GM23338 (cell line): ENCODE measurements around the gene RPTOR. TPM values are rescaled to one million over a fixed set of nuclear protein-coding genes. Genes with fewer than 3 reads are reported as not detected.

Source experiments
- ATAC-seq: fragments of 200-7000 bp; cut with Tn5 transposase; 3 replicates; pipeline ENCODE4 v1.9.1; 2020
- DNase-seq: peaks from one replicate; pipeline ENCODE4 v3.0.0-alpha.2; 2015; ENCODE audit warnings: low spot score
- H2AFZ ChIP-seq: fragments of 200-600 bp; sonication (generic); 2 replicates; pipeline ENCODE4 v1.8.0; 2016; ENCODE audit warnings: antibody characterized with exemption, mild to moderate bottlenecking, moderate library complexity
- H3F3A ChIP-seq: fragments of 200-600 bp; sonication (generic); replicated peaks from 2 replicates; pipeline ENCODE4 v1.8.0; 2017; ENCODE audit warnings: antibody characterized with exemption, mixed run types, low read depth
- H3K27ac ChIP-seq: fragments of 200-600 bp; sonication (generic); 2 replicates; pipeline ENCODE4 v1.6.1; 2016; ENCODE audit warnings: low read depth
- H3K27me3 ChIP-seq: fragments of 200-600 bp; sonication (generic); 2 replicates; pipeline ENCODE4 v1.8.0; 2016; ENCODE audit warnings: mild to moderate bottlenecking, mixed run types, moderate library complexity; ENCODE audit not compliant: insufficient read depth
- H3K36me3 ChIP-seq: fragments of 200-600 bp; sonication (generic); 2 replicates; pipeline ENCODE4 v1.8.0; 2016; ENCODE audit warnings: mild to moderate bottlenecking; ENCODE audit not compliant: insufficient read depth
- H3K4me1 ChIP-seq: fragments of 200-600 bp; sonication (generic); 2 replicates; pipeline ENCODE4 v1.8.0; 2016; ENCODE audit warnings: mild to moderate bottlenecking, moderate library complexity; ENCODE audit not compliant: insufficient read depth
- H3K4me2 ChIP-seq: fragments of 200-600 bp; sonication (generic); 2 replicates; pipeline ENCODE4 v1.7.1; 2017; ENCODE audit warnings: mixed run types
- H3K4me3 ChIP-seq: fragments of 200-600 bp; sonication (generic); 2 replicates; pipeline ENCODE4 v1.6.1; 2016; ENCODE audit warnings: mixed run types
- H3K79me2 ChIP-seq: fragments of 200-600 bp; sonication (generic); replicated peaks from 2 replicates; pipeline ENCODE4 v1.8.0; 2017; ENCODE audit warnings: mild to moderate bottlenecking; ENCODE audit not compliant: insufficient read depth
- H3K9me2 ChIP-seq: fragments of 200-600 bp; sonication (generic); 2 replicates; pipeline ENCODE4 v1.8.0; 2017; ENCODE audit not compliant: insufficient read depth
- H4K20me1 ChIP-seq: fragments of 200-600 bp; sonication (generic); replicated peaks from 2 replicates; pipeline ENCODE4 v1.8.0; 2017; ENCODE audit warnings: mild to moderate bottlenecking; ENCODE audit not compliant: insufficient read depth
- H3K27ac Mint-ChIP-seq: 2 replicates; pipeline ENCODE4 v1.8.0; 2020; ENCODE audit warnings: inconsistent platforms, mild to moderate bottlenecking, moderate library complexity, mixed read lengths
- H3K27me3 Mint-ChIP-seq: 3 replicates; pipeline ENCODE4 v1.8.0; 2022; ENCODE audit warnings: low read depth, mild to moderate bottlenecking, moderate library complexity, mixed read lengths, inconsistent platforms; ENCODE audit not compliant: insufficient read depth, poor library complexity
- H3K36me3 Mint-ChIP-seq: 3 replicates; pipeline ENCODE4 v1.8.0; 2021; ENCODE audit warnings: low read depth, mild to moderate bottlenecking, inconsistent platforms, moderate library complexity, mixed read lengths
- H3K4me1 Mint-ChIP-seq: 3 replicates; pipeline ENCODE4 v1.8.0; 2020; ENCODE audit warnings: mild to moderate bottlenecking, inconsistent platforms, mixed read lengths
- H3K4me3 Mint-ChIP-seq: 3 replicates; pipeline ENCODE4 v1.8.0; 2021; ENCODE audit warnings: moderate library complexity, mild to moderate bottlenecking, inconsistent platforms, mixed read lengths
- H3K9me3 Mint-ChIP-seq: 3 replicates; pipeline ENCODE4 v1.8.0; 2020; ENCODE audit warnings: moderate library complexity, mild to moderate bottlenecking, inconsistent platforms, mixed read lengths
- EZH2 ChIP-seq: fragments of 200-600 bp; sonication (generic); IDR thresholded peaks from one replicate; pipeline ENCODE4 v1.8.0; 2017; ENCODE audit warnings: antibody characterized with exemption, mild to moderate bottlenecking, low read depth; ENCODE audit not compliant: unreplicated experiment
- EZH2phosphoT487 ChIP-seq: fragments of 200-600 bp; sonication (generic); IDR thresholded peaks from one replicate; pipeline ENCODE4 v1.8.1; 2018; ENCODE audit warnings: antibody characterized with exemption; ENCODE audit not compliant: unreplicated experiment
- JUNB ChIP-seq: IDR thresholded peaks from one replicate; pipeline ENCODE4 v1.6.1; 2016; ENCODE audit warnings: antibody characterized with exemption; ENCODE audit not compliant: unreplicated experiment
- NANOG ChIP-seq: IDR thresholded peaks from 2 replicates; pipeline ENCODE4 v1.6.1; 2016; ENCODE audit warnings: antibody characterized with exemption, borderline replicate concordance
- REST ChIP-seq: IDR thresholded peaks from one replicate; pipeline ENCODE4 v1.6.1; 2018; ENCODE audit warnings: antibody characterized with exemption; ENCODE audit not compliant: unreplicated experiment
- STAT1 ChIP-seq: IDR thresholded peaks from one replicate; pipeline ENCODE4 v1.6.1; 2016; ENCODE audit warnings: antibody characterized with exemption; ENCODE audit not compliant: unreplicated experiment
- ZNF114 ChIP-seq: fragments of 250-450 bp; sonication (Bioruptor Pico); IDR thresholded peaks from 2 replicates; pipeline ENCODE4 v1.5.0; 2020; ENCODE audit warnings: mild to moderate bottlenecking, moderate library complexity
- polyA plus RNA-seq: library from polyadenylated mRNA; unstranded; fragments of >200 nt; fragmentation: Nextera tagmentation; extraction: Ambion mirVana; gene quantifications from 2 replicates; pipeline ENCODE4 v1.2.1, GENCODE V29; 2016
- total RNA-seq: library from RNA; depleted of rRNA; stranded (reverse); fragments of >200 nt; shearing (Covaris generic); gene quantifications from 2 replicates; pipeline ENCODE4 v1.2.3, GENCODE V29; 2014
- TF ChIP-seq, protein P1 (sequence below): fragments of 250-450 bp; sonication (Bioruptor Pico); IDR thresholded peaks from 2 replicates; pipeline ENCODE4 v1.5.0; 2020; ENCODE audit warnings: mild to moderate bottlenecking, moderate library complexity

RPTOR gene
- total and polyA plus RNA-seq, 2 experiments from 2014 or later, result 9.5 to 38.0 TPM

DNA sequence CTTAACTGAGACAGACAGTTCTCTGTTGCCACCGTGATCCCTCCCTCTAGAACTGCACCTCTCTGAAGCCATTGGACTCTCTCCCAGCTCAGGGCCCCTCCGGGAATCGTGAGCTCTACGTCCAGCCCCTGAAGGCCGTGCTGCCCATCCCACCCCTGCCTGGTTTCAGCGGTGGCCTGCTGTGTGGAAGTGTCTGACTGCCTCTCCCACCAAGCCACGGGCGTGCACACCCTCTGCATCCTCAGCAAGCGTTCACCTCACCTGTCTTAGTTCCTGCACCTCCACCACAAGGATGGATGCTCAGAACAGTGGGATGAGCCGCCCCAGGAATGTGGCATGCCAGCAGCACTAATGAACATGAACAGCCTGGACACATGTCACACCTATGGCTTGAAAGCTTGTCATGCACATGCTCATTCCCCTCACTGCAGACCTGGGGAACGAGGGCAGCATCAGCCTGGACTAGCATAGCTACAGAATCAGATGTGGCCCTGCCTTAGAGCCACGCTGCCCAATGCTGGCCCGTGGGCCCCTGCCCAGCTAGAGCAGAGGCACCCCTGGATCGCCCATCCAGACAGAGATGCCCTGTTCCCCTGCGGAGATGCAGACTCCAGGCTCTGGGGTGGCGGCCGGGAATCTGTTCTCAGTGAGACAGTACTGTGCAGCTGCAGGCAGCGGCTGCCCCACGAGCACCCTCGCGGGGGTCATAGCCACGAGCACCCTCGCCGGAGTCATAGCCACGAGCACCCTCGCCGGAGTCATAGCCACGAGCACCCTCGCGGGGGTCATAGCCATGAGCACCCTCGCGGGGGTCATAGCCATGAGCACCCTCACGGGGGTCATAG is 373.3 kb downstream of the RPTOR start (continued):
- TF ChIP-seq, protein P1, sequence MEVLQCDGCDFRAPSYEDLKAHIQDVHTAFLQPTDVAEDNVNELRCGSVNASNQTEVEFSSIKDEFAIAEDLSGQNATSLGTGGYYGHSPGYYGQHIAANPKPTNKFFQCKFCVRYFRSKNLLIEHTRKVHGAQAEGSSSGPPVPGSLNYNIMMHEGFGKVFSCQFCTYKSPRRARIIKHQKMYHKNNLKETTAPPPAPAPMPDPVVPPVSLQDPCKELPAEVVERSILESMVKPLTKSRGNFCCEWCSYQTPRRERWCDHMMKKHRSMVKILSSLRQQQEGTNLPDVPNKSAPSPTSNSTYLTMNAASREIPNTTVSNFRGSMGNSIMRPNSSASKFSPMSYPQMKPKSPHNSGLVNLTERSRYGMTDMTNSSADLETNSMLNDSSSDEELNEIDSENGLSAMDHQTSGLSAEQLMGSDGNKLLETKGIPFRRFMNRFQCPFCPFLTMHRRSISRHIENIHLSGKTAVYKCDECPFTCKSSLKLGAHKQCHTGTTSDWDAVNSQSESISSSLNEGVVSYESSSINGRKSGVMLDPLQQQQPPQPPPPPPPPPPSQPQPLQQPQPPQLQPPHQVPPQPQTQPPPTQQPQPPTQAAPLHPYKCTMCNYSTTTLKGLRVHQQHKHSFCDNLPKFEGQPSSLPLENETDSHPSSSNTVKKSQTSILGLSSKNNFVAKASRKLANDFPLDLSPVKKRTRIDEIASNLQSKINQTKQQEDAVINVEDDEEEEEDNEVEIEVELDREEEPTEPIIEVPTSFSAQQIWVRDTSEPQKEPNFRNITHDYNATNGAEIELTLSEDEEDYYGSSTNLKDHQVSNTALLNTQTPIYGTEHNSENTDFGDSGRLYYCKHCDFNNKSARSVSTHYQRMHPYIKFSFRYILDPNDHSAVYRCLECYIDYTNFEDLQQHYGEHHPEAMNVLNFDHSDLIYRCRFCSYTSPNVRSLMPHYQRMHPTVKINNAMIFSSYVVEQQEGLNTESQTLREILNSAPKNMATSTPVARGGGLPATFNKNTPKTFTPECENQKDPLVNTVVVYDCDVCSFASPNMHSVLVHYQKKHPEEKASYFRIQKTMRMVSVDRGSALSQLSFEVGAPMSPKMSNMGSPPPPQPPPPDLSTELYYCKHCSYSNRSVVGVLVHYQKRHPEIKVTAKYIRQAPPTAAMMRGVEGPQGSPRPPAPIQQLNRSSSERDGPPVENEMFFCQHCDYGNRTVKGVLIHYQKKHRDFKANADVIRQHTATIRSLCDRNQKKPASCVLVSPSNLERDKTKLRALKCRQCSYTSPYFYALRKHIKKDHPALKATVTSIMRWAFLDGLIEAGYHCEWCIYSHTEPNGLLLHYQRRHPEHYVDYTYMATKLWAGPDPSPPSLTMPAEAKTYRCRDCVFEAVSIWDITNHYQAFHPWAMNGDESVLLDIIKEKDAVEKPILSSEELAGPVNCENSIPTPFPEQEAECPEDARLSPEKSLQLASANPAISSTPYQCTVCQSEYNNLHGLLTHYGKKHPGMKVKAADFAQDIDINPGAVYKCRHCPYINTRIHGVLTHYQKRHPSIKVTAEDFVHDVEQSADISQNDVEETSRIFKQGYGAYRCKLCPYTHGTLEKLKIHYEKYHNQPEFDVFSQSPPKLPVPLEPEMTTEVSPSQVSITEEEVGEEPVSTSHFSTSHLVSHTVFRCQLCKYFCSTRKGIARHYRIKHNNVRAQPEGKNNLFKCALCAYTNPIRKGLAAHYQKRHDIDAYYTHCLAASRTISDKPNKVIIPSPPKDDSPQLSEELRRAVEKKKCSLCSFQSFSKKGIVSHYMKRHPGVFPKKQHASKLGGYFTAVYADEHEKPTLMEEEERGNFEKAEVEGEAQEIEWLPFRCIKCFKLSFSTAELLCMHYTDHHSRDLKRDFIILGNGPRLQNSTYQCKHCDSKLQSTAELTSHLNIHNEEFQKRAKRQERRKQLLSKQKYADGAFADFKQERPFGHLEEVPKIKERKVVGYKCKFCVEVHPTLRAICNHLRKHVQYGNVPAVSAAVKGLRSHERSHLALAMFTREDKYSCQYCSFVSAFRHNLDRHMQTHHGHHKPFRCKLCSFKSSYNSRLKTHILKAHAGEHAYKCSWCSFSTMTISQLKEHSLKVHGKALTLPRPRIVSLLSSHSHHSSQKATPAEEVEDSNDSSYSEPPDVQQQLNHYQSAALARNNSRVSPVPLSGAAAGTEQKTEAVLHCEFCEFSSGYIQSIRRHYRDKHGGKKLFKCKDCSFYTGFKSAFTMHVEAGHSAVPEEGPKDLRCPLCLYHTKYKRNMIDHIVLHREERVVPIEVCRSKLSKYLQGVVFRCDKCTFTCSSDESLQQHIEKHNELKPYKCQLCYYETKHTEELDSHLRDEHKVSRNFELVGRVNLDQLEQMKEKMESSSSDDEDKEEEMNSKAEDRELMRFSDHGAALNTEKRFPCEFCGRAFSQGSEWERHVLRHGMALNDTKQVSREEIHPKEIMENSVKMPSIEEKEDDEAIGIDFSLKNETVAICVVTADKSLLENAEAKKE (CRISPR knock-in tag), result no peak
- no peak for TF ChIP-seq JUNB
- TF ChIP-seq REST, result no peak

DNA sequence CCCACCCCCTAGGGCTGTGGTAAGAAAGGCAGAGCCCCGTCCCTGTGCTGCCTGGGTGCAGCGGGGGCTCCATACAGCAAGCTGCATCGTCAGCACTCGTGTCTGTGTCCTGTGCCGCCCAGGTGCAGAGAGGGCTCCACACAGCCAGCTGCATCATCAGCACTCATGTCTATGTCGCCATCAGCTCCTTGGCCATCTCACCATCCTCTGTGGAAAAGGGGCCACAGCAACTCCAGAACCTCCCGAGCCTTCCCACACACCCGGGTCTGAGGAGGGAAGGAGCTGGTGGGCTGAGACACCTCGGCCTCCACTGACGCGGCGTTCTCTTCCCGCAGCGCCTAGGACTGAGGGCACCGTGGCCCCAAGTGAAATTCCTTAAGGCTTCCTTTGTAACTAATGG is 374.1 kb downstream of the RPTOR start:
- Mint-ChIP-seq H3K4me1 (no peaks in the 10 kb centered on the region), H3K27me3 (peaks cover 2% of the 10 kb centered on the region), H3K36me3 (peaks cover 25% of the 10 kb centered on the region), H3K4me3 (no peak overlapping the region), H3K9me3 (peaks cover 22% of the 10 kb centered on the region), H3K27ac (no peak overlapping the region)
- no peak overlapping the region for H3K4me3 ChIP-seq
- no peak overlapping the region for H2AFZ ChIP-seq
- no peaks in the 10 kb centered on the region for H3K4me1 ChIP-seq
- H3K4me2 ChIP-seq, result no peak overlapping the region
- H3K36me3 ChIP-seq, result no peaks in the 10 kb centered on the region; the same call in 1 of the 2 replicates
- no peaks in the 10 kb centered on the region for H3K79me2 ChIP-seq
- H4K20me1 ChIP-seq, result no peaks in the 10 kb centered on the region
- ATAC-seq, result no peak
- H3K27me3 ChIP-seq, result no peaks in the 10 kb centered on the region
- H3K27ac ChIP-seq, result no peak overlapping the region
- DNase-seq, result no peak
- H3K9me2 ChIP-seq, result no peaks in the 10 kb centered on the region
- H3F3A ChIP-seq, result no peaks in the 10 kb centered on the region
- TF ChIP-seq JUNB (no peak), NANOG (no peak), ZNF114 (CRISPR knock-in tag) (no peak), EZH2phosphoT487 (no peak), STAT1 (no peak), EZH2 (no peak)
